HG02642 (cell line): ENCODE results near the gene RAB24.
"Not testable (repeated sequence)": the region's sequence is repeated elsewhere in the genome, so short reads cannot be mapped to it uniquely, and the experiment has no call there.

Experiments
- ATAC-seq: cut with Tn5 transposase; IDR thresholded peaks from one replicate; pipeline ENCODE4 v1.9.1; 2021; ENCODE audit warnings: mild to moderate bottlenecking; ENCODE audit not compliant: unreplicated experiment, poor library complexity

Gene RAB24

GRCh38 chr5:177297922-177298321, 5.6 kb downstream of the RAB24 start:
- ATAC-seq, result no peak

DNA sequence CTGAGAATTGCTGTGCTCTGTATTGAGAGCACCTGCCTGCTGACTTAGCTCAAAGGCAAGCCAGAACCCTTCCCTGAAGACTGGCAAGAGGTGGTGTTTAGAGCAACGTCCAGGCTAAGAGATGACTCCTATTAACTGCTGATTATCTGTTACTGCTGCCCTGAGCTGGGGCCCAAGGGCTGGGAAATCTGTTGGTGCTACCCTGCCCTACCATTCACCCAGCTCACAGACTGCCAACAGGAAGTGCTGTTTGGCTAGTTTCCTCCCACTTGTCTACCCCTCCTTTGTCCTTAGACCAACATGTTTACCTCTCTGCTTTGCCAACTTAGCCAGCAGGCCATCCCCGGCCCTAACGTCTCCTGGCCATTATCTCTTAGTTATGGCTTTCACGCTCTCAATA, 6.9 kb downstream of the RAB24 start:
- no peak for ATAC-seq

- ATAC-seq, result no peak
These were observed 7.6 kb downstream of the RAB24 start for GRCh38 chr5:177295924-177296323.

DNA sequence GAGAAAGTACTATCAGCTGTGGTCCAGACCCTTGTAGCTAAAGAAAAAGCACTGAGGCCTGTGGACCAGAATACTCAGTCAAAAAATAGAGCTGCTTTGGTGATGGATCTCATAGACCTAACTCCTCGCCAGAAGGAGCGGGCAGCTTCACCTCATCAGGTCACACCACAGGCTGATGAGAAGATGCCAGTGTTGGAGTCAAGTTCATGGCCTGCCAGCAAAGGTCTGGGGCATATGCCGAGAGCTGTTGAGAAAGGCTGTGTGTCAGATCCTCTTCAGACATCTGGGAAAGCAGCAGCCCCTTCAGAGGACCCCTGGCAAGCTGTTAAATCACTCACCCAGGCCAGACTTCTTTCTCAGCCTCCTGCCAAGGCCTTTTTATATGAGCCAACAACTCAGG, 8.9 kb downstream of the RAB24 start:
- no peak for ATAC-seq

- no peak for ATAC-seq
These were observed 9.5 kb downstream of the RAB24 start for GRCh38 chr5:177293819-177294581.

GRCh38 chr5:177291735-177292134, 11.8 kb downstream of the RAB24 start:
- ATAC-seq, result no peak

DNA sequence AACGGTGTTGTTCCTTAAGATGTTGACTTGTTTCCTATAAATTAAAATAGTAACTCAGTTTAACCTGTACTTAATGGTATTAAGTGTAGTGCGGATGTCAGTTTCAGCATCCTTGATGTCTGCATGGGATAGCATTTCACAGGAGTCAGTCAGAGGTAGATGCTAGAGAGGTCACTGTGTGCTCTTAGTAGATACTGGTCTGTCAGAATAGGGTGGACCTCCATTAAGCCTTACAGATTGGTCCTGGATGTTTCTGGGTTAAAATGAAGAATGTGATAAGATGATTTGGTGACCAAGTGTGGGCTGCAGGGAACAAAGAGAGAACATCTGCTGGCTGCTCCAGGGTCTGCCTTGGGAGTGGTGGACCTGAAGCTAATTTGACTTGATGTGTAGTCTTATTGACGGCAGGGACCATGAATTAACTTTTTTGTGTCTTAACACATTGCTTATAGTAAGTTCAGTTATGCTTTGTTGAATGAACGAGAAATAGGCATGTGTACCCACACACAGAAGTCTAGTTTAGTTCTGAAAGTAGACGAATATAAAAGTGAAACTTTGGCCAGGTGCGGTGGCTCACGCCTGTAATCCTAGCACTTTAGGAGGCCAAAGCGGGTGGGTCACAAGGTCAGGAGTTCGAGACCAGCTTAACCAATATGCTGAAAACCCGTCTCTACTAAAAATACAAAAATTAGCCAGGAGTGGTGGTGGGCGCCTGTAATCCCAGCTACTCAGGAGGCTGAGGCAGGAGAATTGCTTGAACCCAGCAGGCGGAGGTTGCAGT, 12.5 kb downstream of the RAB24 start:
- no peak for ATAC-seq

DNA sequence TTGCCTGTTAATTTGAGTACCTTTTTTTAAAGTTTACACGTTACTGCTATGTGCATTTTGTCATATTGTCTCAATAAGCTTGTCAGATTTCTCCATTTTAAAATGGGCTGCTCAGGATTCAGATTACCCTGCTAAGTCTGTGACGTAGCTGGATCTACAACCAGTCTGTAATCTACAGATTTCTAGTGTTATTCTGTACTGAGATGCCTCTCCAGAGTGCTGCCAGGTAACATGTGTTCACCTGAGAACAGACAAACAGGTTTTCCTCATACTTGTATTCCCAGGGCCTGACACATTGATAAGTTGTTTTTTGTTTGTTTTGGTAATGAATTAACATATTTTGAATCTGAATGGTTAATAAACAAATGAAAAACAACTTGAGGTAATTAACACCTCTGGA, 15.3 kb downstream of the RAB24 start:
- no peak for ATAC-seq

- no peak for ATAC-seq
These were observed 26.6 kb downstream of the RAB24 start for GRCh38 chr5:177276886-177277285.

- ATAC-seq, result no peak
These were observed 27.6 kb downstream of the RAB24 start for GRCh38 chr5:177275883-177276282.

- no peak for ATAC-seq
These were observed 32.4 kb downstream of the RAB24 start for GRCh38 chr5:177271113-177271512.

DNA sequence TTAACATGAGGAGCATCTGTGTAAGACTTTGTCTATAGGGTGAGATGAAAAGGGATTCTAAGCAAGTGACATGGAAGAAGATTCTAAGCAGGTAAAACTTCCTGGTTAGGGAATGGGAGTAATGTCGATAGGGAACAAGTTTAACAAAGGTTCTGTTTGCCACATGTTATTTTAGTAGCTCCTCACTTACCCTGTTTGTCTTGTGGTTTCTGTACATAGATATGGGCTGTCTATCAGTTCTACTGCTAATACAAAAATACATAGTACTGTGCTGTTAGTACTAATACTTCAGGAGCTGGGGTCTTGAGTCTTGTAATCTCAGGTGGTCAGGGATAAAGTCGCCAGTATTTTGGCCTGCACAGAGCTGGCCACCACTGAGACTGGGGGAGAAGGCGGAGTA, 32.9 kb downstream of the RAB24 start:
- no peak for ATAC-seq

- ATAC-seq, result no peak
These were observed 33.5 kb downstream of the RAB24 start for GRCh38 chr5:177269976-177270375.

GRCh38 chr5:177269232-177269895, 34.2 kb downstream of the RAB24 start:
- no peak for ATAC-seq

- no peak for ATAC-seq
These were observed 38.1 kb downstream of the RAB24 start for GRCh38 chr5:177265395-177265794.

- no peak for ATAC-seq
These were observed 39.3 kb downstream of the RAB24 start for GRCh38 chr5:177264178-177264577.

DNA sequence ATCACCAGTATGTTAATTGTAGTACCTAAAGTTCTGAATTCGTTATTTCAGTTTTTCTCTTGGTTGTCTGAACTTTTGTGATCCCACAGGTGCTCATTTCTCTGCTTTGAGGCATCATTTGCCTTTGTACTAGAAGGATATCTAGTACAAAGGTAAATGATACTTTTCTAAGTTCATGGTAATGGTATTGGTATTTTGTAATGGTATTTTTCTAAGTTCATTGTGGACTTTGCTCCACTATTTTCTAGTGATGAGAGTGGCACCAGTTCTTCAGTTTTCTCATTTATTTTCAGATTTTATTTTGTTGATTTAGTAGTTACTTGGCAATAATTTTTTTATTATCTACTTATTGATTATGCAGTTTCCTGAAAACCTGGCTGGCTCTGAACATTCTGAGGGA, 42.0 kb downstream of the RAB24 start:
- no peak for ATAC-seq

DNA sequence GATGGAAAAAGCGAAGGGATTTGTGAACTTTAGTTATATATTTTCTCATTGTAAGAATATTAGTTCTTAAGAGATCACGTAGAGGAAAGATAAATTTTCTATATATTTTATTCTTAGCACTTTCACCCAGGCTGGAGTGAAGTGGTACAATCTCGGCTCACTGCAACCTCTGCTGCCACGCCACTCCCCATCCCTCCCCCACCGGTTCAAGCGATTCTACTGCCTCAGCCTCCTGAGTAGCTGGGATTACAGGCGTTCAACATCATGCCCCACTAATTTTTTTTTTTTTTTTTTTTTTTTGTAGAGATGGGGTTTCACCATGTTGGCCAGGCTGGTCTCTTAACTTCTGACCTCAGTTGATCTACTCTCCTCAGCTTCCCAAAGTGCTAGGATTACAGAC, 42.6 kb downstream of the RAB24 start:
- ATAC-seq, result no peak

GRCh38 chr5:177258711-177259110, 44.8 kb downstream of the RAB24 start:
- not testable (repeated sequence) for ATAC-seq

DNA sequence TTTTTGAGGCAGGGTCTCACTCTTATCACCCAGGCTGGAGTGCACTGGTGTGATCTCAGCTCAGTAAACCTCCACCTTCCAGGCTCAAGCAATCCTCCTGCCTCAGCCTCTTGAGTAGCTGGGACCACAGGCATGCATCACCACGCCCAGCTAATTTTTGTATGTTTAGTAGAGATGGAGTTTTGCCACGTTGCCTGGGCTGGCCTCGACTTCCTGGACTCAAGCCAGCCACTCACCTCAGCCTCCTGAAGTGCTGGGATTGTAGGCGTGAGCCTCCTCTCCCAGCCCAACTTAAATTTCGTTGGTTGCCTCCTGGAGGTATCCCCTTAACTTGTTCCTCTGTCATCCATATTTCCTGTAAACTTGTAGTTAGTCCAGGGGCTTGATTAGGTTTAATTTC, 47.2 kb downstream of the RAB24 start:
- no peak for ATAC-seq

GRCh38 chr5:177253252-177253651, 50.3 kb downstream of the RAB24 start:
- no peak for ATAC-seq
